Measurements from ENCODE around the gene MUSTN1. TPM values are rescaled to one million over a fixed set of nuclear protein-coding genes. Genes with fewer than 3 reads are reported as not detected.

The MUSTN1 gene
- total and polyA plus RNA-seq, 2 experiments from 2014 or later: not detected

DNA sequence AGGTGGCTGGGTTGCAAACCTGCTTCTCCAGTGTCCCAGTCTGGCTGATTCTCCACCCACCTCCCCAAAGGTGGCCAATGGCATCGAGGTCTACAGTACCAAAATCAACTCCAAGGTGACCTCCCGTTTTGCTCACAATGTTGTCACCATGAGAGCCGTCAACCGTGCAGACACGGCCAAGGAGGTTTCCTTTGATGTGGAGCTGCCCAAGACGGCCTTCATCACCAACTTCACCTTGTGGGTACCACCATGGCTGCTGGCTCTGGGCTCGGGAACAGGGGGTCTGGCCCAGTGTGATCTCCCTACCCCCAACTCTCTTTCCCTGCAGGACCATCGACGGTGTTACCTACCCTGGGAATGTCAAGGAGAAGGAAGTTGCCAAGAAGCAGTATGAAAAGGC lies 38.4 kb downstream of the MUSTN1 start:
- Histone ChIP-seq H4K20me1 (ENCODE audit: insufficient read depth) (no peaks in the 10 kb centered on the region), H2AFZ (no peak overlapping the region), H3K27me3 (replicated peaks; ENCODE audit: insufficient read depth) (no peaks in the 10 kb centered on the region; the same call in 1 of the 2 replicates), H3F3A (ENCODE audit: insufficient read depth) (no peaks in the 10 kb centered on the region), H3K36me3 (ENCODE audit: low read depth) (no peaks in the 10 kb centered on the region), H3K4me3 (no peak overlapping the region), H3K4me2 (ENCODE audit: unreplicated experiment) (no peak overlapping the region), H3K9ac (no peak overlapping the region), H3K9me2 (ENCODE audit: insufficient read depth) (no peaks in the 10 kb centered on the region), H3K9me3 (ENCODE audit: low read depth) (no peaks in the 10 kb centered on the region), H3K4me1 (ENCODE audit: insufficient read depth) (no peaks in the 10 kb centered on the region), H3K27ac (no peak overlapping the region), H3K79me2 (ENCODE audit: insufficient read depth) (no peaks in the 10 kb centered on the region)
- no peak for DNase-seq
- WGBS, 2 experiments (ENCODE audit: low coverage in 1 of 2, low lambda C conversion rate in 2 of 2, missing lambda C conversion rate in 2 of 2): 75 to 80% methylated on average over 9 of the region's 9 CpGs
- TF ChIP-seq EZH2 (IDR thresholded peaks at IDR 0.05; ENCODE audit: insufficient read depth, poor library complexity, severe bottlenecking) (no peak), EZH2phosphoT487 (IDR thresholded peaks at IDR 0.05; ENCODE audit: insufficient read depth, low read depth) (no peak)
- in situ Hi-C loops (cut with MboI): no loop called here

GRCh38 chr3:52795298-52795900 lies 39.4 kb downstream of the MUSTN1 start:
- no peak for DNase-seq
- WGBS, 2 experiments (ENCODE audit: low coverage in 1 of 2, low lambda C conversion rate in 2 of 2, missing lambda C conversion rate in 2 of 2): 73 to 86% methylated on average over 8 to 9 of the region's 9 CpGs
- H3F3A ChIP-seq (ENCODE audit: insufficient read depth): no peaks in the 10 kb centered on the region
- no peaks in the 10 kb centered on the region for H3K9me3 ChIP-seq (ENCODE audit: low read depth)
- H3K4me1 ChIP-seq (ENCODE audit: insufficient read depth): no peaks in the 10 kb centered on the region
- no peak for TF ChIP-seq EZH2 (IDR thresholded peaks at IDR 0.05; ENCODE audit: insufficient read depth, poor library complexity, severe bottlenecking)
- TF ChIP-seq EZH2phosphoT487 (IDR thresholded peaks at IDR 0.05; ENCODE audit: insufficient read depth, low read depth): no peak
- H3K36me3 ChIP-seq (ENCODE audit: low read depth): no peaks in the 10 kb centered on the region
- no peak overlapping the region for H3K27ac ChIP-seq
- H3K4me3 ChIP-seq: no peak overlapping the region
- no peak overlapping the region for H3K4me2 ChIP-seq (ENCODE audit: unreplicated experiment)
- no peaks in the 10 kb centered on the region for H3K79me2 ChIP-seq (ENCODE audit: insufficient read depth)
- no peaks in the 10 kb centered on the region for H3K9me2 ChIP-seq (ENCODE audit: insufficient read depth)
- in situ Hi-C loops (cut with MboI): no loop called here
- H3K9ac ChIP-seq: no peak overlapping the region
- H4K20me1 ChIP-seq (ENCODE audit: insufficient read depth): no peaks in the 10 kb centered on the region
- H2AFZ ChIP-seq: no peak overlapping the region
- H3K27me3 ChIP-seq (replicated peaks; ENCODE audit: insufficient read depth): no peaks in the 10 kb centered on the region; the same call in 1 of the 2 replicates

DNA sequence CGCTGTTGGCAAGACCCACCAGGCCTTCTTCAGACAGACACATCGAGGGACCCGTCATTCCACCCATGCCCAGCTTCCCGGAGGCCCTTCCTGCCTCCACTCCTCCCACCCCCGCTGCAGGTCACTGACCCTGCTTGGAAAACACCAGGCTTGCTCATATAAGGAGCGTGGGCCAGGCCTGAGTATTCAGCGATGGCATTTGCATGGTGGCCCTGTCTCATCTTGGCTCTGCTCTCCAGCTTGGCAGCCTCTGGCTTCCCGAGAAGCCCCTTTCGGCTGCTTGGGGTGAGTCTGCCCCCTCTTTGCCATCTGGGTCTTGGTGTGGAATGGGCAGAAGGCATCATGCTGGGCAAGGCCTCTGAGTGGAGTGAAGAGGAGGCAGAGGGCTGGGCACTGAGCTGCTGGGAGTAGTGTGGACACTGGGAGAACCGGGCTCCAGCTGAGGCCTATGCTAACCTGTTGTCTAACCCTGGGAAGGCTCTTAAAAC lies 40.2 kb downstream of the MUSTN1 start, which contains the start of gene ITIH3:
ITIH3 (plus strand) TSS at position 185 of the 488 bp plus-strand sequence; CDS start at position 193, 8 bp downstream.
- Histone ChIP-seq H3K9ac (no peak within 1 kb of the TSS), H3K9me2 (ENCODE audit: insufficient read depth) (no peaks in the 10 kb centered on the region), H3F3A (ENCODE audit: insufficient read depth) (no peaks in the 10 kb centered on the region), H3K4me1 (ENCODE audit: insufficient read depth) (no peaks in the 10 kb centered on the region), H3K27ac (no peak within 1 kb of the TSS), H3K4me3 (no peak within 1 kb of the TSS), H3K9me3 (ENCODE audit: low read depth) (no peaks in the 10 kb centered on the region), H3K4me2 (ENCODE audit: unreplicated experiment) (no peak within 1 kb of the TSS), H3K27me3 (replicated peaks; ENCODE audit: insufficient read depth) (no peaks in the 10 kb centered on the region; the same call in 1 of the 2 replicates), H4K20me1 (ENCODE audit: insufficient read depth) (no peaks in the 10 kb centered on the region), H3K79me2 (ENCODE audit: insufficient read depth) (no peaks in the 10 kb centered on the region), H2AFZ (no peak within 1 kb of the TSS), H3K36me3 (ENCODE audit: low read depth) (no peaks in the 10 kb centered on the region)
- no peak for DNase-seq
- WGBS, 2 experiments (ENCODE audit: low coverage in 1 of 2, low lambda C conversion rate in 2 of 2, missing lambda C conversion rate in 2 of 2): 73 to 81% methylated on average over 10 of the region's 10 CpGs
- in situ Hi-C loops (cut with MboI): no loop called here
- TF ChIP-seq EZH2 (IDR thresholded peaks at IDR 0.05; ENCODE audit: insufficient read depth, poor library complexity, severe bottlenecking): no peak
- no peak for TF ChIP-seq EZH2phosphoT487 (IDR thresholded peaks at IDR 0.05; ENCODE audit: insufficient read depth, low read depth)

- no peaks in the 10 kb centered on the region for H3K36me3 ChIP-seq (ENCODE audit: low read depth)
- no peak for DNase-seq
- H3K27ac ChIP-seq: no peak overlapping the region
- H3K9me2 ChIP-seq (ENCODE audit: insufficient read depth): no peaks in the 10 kb centered on the region
- H3K9me3 ChIP-seq (ENCODE audit: low read depth): no peaks in the 10 kb centered on the region
- 69 to 72% methylated on average over 9 of the region's 9 CpGs for WGBS, 2 experiments (ENCODE audit: low coverage in 1 of 2, low lambda C conversion rate in 2 of 2, missing lambda C conversion rate in 2 of 2)
- H3K4me1 ChIP-seq (ENCODE audit: insufficient read depth): no peaks in the 10 kb centered on the region
- H3K9ac ChIP-seq: no peak overlapping the region
- in situ Hi-C loops (cut with MboI): no loop called here
- TF ChIP-seq EZH2 (IDR thresholded peaks at IDR 0.05; ENCODE audit: insufficient read depth, poor library complexity, severe bottlenecking): no peak
- no peak for TF ChIP-seq EZH2phosphoT487 (IDR thresholded peaks at IDR 0.05; ENCODE audit: insufficient read depth, low read depth)
- H2AFZ ChIP-seq: no peak overlapping the region
- no peak overlapping the region for H3K4me3 ChIP-seq
- no peaks in the 10 kb centered on the region; the same call in 1 of the 2 replicates for H3K27me3 ChIP-seq (replicated peaks; ENCODE audit: insufficient read depth)
- no peaks in the 10 kb centered on the region for H3K79me2 ChIP-seq (ENCODE audit: insufficient read depth)
- no peaks in the 10 kb centered on the region for H3F3A ChIP-seq (ENCODE audit: insufficient read depth)
- no peak overlapping the region for H3K4me2 ChIP-seq (ENCODE audit: unreplicated experiment)
- no peaks in the 10 kb centered on the region for H4K20me1 ChIP-seq (ENCODE audit: insufficient read depth)
Observed at GRCh38 chr3:52793702-52794611, 40.9 kb downstream of the MUSTN1 start.
